Neural progenitor cell (in vitro differentiated cells): ENCODE measurements around the gene STX17.

ENCODE experiments used
- CTCF ChIP-seq: fragments of 200-600 bp; sonication (generic); IDR thresholded peaks from 2 replicates; pipeline ENCODE4 v1.5.1; 2017; ENCODE audit warnings: antibody characterized with exemption, mild to moderate bottlenecking
- EZH2phosphoT487 ChIP-seq: fragments of 200-600 bp; sonication (generic); IDR thresholded peaks from 2 replicates; pipeline ENCODE4 v1.6.1; 2017; ENCODE audit warnings: antibody characterized with exemption

GRCh38 chr9:99922711-99923030 is 16.2 kb downstream of the STX17 start:
- no peak for TF ChIP-seq CTCF
- TF ChIP-seq EZH2phosphoT487, result no peak
